ENCODE measurements around the gene ATAD3B.
"Not testable (repeated sequence)": the region's sequence is repeated elsewhere in the genome, so short reads cannot be mapped to it uniquely, and the experiment has no call there.

Gene ATAD3B

DNA sequence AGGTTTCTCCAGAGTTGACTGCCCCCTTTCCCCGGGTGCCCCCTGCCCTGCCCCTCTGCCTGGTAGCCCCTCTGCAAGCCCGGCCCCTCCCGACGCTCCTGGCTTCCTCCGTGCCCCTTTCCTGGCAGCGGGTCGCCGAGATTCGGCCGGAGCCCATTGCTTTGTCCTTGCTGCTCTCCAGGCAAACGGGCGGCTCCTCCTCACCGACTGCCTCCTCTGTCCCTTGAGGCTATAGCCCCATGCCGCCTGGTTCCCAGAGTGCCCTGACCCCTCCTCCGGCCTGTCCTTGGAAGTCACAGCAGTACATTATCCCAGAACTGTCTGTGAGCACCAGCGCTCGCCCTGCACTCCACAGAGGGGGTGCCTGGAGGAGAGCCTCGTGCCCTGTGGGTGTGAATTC, 42.1 kb downstream of the ATAD3B start:
- not testable (repeated sequence) for DNase-seq

DNA sequence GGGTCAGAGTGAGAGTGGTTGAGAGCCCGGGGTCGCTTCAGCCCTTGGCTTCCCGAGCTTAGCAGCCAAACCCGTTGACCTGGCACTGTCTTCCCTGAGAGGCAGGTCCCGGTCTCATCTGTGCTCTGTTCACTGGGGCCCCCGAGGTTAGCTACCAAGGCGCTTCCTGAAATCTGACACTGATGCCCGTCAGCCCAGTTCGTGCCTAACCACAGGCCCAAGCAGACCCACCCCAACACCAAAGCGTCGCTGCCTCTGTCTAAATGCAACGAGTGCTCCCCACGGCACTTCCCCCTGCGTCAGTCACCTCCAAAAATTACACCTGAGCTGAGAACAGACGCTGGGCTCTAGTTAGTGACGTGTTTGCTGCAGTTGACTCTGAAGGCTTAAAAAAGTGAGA, 42.8 kb downstream of the ATAD3B start:
- not testable (repeated sequence) for DNase-seq

DNA sequence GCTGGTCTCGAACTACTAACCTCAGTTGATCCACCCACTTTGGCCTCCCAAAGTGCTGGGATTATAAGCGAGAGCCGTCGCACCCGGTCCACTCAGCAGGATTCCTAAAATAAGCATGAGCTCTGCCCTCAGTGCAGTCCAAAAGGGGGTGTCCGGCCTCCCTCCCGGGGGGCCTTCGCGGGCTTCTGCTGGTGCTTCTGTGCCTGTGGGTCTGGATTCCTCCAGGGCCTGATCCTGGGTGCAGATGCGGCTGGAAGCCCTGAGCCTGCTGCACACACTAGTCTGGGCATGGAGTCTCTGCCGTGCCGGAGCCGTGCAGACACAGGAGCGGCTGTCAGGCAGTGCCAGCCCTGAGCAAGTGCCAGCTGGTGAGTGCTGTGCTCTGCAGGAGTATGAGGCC, 45.4 kb downstream of the ATAD3B start:
- DNase-seq, result not testable (repeated sequence)

DNA sequence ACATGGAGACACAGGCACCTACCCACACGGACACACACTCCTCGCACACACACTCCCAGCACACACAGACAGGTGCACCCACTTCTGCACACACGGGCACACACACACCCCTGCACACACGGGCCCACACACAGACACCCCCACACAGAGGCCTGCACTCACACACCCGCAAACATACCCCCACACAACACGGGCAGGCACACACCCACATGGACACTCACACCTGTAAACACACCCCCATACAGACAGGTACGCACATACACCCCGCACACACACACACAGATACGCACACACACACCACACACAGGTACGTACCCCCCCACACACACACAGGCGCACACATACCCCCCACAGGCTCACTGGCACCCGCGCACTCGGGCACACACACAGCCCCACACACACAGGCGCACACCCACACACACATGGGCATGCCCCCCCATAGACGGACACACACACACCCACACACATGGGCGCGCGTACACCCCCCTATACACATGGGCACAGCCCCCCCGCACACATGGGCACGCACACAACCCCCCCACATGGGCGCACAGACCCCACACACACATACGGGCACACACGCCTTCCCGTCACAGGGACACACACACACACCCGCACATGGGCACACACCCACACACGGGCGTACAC, 46.5 kb downstream of the ATAD3B start:
- DNase-seq, result no peak

DNA sequence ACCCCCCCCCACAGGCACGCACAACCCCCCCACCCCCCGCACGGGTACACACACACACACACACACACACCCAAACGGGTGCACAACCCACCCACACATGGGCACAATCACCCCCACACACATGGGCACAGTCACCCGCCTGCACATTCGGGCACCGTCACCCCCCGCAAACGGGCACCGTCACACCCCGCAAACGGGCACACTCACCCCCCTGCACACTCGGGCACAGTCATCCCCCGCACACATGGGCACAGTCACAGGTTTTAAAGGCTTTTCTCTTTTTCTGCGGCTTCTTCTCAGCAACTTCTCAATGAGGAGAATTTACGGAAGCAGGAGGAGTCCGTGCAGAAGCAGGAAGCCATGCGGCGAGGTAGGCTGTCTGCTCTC, 47.0 kb downstream of the ATAD3B start:
- not testable (repeated sequence) for DNase-seq

DNA sequence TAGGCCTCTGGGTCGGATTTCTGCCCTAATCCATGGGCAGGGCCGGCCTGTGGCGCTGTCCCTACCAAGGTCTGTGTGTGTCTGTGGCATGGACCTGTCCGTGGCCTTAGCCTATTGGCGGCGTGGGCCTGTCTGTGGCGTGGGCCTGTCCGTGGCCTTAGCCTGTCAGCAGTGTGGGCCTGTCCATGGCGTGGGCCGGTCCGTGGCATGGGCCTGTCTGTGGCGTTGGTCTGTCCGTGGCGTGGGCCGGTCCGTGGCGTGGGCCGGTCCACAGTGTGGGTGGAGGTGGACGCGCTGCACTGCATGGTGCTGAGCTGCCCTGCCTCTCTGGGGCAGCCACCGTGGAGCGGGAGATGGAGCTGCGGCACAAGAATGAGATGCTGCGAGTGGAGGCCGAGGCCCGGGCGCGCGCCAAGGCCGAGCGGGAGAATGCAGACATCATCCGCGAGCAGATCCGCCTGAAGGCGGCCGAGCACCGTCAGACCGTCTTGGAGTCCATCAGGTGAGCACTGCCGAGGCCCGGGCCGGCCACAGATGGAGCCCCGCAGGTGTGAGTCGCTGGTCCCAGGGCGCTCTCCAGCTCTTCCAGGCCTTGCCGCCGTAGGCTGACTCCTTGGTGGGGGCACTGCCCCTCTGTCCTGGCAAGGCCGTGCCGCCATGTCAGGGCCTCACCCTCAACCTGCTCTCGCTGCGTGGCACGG, 48.4 kb downstream of the ATAD3B start:
- DNase-seq, result not testable (repeated sequence)

DNA sequence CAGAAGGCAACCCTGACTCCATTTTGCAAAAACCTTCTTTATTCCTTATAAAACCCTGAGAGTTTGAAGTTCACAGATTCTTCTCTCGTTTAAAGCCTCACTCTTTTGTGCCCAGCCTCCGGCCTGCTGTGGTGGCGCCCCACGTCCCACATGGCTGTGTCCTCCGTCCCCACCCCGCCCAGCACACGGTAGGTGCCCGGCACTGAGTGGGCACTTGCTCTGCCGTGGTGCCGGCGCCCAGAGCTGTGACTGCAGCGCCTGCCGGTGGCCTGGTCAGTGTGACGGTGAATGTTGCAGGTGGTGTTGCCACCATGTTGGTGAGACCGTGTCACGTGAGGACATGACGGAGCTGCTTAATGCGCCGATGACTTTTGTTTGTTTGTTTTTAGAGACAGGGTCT, 49.8 kb downstream of the ATAD3B start:
- no peak for DNase-seq

DNA sequence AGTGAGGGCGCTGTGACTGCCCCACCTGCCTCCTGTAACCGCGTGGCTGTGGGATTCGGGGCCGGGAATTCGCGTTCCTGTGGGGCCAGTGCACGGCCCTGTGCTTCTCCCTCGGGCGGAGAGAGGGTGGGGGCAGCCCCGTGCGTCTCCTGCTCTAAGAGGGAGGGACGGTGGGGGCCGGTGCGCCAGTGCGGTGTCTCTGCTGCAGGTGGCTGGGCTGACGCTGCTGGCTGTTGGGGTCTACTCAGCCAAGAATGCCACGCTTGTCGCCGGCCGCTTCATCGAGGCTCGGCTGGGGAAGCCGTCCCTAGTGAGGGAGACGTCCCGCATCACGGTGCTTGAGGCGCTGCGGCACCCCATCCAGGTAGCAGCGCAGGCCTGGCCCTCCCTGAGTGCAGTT, 51.0 kb downstream of the ATAD3B start:
- not testable (repeated sequence) for DNase-seq

DNA sequence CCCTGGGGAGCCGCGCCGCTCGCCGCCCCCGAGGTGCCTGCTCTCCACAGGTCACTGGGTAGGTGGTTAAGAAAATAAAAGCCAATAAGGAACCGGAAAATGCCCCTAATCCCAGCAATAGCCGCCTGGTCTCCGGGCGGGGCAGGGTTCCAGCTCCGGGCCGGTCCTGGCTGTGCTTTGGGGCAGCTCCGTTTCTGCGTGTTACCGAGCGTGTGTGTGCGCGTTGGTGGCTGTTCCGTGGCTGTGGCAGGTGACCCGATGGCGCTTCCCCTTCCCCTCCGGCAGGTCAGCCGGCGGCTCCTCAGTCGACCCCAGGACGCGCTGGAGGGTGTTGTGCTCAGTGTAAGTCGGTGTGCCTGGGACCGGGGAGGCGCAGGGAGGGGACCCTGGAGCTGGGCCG, 51.7 kb downstream of the ATAD3B start:
- not testable (repeated sequence) for DNase-seq

DNA sequence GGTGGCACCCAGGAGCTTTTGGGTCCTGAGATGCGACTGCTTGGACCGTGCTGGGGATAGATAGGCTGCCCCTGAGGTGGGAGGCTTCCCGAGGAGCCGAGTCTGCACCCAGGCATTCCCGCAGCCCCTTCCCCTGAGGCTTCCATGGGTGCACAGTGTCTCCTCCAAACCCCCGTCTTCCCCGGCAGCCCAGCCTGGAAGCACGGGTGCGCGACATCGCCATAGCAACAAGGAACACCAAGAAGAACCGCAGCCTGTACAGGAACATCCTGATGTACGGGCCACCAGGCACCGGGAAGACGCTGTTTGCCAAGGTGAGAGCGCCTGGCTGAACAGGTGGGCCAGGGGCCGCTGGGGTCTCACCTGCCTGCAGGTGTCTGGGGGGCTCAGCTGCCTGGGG, 52.1 kb downstream of the ATAD3B start:
- not testable (repeated sequence) for DNase-seq

DNA sequence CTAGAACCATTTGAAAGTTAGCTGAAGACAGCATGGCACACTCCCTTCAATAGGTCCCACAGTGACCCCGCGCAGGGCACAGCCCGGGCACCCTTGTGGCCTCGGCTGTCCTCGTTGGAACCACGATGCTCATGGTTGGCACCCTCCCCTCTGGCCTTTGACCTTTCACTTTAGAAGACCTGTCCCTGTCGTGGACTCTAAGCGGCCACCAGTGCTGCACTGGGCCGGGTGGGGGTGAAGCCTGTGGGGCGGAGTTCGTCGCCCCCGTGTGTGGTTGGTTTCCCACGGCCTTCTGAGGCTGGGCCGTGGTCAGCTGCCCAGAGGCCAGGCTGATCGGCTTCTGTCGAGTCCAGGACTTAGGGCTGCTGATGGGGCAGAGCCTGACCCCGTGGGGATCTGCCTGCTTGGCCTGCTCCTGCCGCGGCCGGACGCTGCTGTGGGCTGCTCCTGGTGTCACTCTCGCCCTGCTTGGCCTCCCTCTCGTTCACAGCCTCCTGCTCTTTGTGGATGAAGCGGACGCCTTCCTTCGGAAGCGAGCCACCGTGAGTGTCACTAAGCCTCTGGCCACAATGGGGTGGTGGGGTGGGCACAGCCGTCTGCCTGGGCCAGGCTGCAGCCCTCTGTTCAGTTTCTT, 53.3 kb downstream of the ATAD3B start:
- DNase-seq, result not testable (repeated sequence)

DNA sequence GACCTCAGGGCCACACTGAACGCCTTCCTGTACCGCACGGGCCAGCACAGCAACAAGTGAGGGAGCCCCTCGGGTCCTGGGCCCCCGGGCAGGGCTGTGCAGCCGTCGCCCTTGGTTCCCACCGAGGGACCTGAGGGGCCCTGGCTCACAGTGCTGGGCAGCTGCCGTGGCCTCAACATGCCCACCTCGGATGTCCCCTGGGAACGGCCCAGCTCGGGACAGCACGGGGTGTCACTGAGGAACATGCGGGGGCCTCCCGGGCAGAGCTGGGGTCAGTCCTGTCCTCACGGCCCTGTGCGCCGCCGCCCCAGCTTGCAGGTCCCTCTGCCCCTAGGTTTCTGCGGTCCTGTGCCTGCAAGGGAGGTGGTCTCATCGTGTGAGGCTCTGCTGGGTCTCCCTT, 54.9 kb downstream of the ATAD3B start:
- DNase-seq, result not testable (repeated sequence)

DNA sequence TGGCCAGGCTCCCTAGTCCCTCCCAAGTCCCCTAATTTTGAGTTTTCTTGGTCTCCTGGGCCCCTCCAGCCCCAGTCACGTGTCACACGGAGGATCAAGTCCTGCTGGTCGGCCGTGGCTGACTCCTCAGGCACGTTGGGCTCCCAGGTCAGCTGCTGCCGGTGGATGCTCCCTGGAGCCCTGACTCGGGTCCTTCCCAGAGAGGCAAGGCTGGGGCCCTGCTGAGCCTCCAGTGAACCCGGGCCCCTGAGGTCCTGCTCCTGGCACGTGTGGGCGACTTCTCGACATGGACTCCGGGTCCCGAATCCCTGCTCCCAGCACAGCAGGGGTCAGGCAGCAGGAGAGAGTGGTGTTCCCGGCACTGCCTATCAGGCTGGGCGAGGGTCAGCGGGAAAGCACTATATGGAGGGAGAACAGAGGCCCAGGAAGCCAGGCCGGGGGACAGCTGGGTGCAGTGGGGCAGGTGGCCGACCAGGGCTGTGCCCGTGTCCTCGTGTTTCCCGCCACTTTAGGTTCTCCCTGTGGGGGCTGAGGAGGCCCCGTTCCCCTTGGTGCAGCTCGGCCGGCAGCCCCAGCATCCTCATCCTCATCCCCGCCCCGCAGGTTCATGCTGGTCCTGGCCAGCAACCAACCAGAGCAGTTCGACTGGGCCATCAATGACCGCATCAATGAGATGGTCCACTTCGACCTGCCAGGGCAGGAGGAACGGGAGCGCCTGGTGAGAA, 55.7 kb downstream of the ATAD3B start:
- no peak for DNase-seq

DNA sequence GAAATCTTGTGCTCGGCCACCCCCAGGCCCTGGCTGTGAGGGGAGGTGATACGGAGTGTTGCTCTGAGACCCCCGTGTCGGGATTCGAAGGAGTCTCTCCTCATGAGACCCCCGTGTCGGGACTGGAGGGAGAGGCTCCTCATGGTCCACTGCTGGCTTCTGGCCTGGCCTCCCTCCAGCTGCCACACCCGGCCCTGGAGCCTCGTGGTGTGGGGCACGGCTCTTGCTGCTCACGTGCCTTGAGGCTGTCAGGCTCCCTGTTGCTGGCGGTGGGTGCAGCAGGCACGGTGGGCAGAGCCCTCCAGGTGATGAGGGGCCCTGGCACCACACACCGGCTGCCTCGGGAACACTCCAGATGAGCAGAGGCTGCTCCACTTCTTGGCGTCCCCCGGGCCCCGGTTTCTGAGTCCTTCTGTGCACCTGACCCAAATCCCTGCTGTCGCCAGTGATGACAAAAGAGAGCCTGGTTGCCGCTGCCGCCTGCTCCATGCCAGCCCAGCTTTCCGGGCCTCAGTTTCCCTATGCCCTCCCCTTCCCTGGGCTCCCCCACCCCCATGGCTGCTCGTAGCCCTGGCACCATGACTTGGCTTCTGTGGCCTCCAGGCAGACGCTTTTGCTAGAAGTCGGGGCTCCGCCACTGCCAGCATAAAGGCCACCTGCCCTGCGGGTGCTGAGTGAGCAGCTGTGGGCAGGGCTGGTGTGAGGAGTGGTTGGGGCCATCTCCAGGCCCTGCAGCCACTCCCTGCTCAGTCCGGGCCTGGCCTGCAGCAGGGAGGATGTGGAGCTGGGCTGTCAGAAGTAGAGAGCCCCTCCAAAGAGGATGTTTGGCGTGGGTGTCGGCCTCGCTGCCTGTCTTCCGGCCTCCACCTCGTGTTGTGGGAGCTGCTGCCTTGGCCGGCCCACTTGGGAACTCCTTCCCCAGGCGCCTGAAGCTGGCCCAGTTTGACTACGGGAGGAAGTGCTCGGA, 57.0 kb downstream of the ATAD3B start:
- no peak for DNase-seq

DNA sequence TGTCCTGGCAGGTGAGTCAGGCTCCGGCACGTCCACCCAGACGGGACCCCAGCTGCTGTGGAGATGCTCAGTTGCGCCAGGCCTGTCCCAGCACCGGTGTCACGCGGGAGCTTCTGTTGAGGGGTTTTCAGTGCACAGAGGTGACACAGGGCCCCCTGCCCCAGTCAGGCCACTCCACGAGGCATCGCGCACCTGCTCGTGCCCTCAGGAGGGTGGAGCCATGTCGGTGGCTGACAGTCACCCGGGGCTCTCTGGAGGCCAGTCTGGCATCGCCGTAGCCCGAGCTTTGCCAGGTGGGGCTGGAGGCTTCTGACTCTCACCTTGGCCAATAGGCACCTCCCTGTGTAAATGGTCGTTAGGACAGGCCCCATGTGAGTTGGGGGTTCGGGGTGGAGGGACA, 57.8 kb downstream of the ATAD3B start:
- DNase-seq, result no peak

DNA sequence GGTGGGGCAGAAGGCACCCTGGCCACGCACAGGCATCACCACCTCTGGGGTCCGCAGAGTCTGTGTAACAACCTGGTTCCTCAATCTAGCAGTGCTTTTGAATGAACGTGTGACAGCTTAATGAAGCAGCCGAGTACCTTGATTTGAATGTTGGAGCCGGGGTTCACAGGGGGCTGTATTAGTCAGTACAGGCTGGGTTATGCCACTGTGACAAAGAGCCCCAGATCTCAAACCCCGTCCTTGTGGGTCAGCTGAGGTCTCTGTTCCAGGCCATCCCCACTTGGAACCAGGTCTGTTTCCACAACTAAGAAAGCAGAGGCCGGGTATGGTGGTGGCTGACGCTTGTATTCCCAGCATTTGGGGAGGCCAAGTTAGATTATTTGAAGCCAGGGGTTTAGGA, 58.4 kb downstream of the ATAD3B start:
- DNase-seq, result no peak

DNA sequence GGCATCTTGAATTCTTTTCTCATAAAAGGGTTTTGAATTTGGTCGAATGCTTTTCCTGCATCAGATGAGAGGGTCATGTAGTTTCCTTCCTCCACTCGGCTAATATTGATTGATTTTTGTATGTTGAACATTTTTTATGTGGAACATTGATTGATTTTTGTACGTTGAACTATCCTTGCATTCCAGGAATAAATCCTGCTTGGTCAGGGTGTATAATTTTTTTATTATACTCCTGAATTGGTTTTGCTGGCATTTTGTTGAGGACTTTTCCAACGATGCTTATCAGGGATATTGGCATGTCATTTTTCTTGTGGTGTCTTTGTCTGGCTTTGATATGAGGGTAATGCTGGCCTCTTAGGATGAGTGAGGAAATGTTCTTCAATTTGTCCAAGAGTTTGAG, 60.4 kb downstream of the ATAD3B start:
- DNase-seq, result no peak

DNA sequence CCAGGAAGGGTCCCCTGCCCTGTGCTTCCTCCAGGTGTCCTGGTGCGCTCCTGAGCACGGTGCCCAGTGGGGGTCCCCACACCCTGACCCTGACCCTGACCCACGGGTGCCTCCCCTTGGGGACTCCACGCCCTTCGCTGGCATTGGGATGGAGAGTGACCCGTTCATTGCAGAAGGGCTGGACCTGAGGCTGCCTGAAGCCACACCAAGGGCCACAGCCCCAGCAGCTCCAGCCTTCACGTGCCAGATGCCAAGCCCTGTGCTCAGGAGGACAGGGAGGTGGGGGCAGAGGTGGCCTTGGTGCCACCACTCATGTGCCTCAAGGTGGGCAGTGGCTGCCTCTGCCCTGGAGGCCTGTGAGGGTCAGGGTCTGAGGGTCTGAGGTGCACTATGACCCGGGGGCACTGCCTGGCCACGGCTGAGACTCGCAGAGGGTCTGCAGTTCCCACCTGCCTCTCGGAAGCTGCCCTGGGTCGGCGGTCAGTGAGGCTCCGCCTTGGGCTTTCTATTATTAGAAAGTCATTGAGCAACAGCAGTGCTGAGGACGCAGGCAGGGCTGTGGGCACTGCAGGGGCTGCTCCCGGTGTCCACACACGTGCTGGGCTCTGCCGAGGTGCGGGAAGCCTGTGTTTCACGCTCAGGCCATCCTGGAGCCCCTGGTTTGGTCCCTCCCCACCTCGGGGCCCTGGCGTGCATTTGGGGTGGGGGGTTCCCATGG, 61.8 kb downstream of the ATAD3B start:
- not testable (repeated sequence) for DNase-seq

DNA sequence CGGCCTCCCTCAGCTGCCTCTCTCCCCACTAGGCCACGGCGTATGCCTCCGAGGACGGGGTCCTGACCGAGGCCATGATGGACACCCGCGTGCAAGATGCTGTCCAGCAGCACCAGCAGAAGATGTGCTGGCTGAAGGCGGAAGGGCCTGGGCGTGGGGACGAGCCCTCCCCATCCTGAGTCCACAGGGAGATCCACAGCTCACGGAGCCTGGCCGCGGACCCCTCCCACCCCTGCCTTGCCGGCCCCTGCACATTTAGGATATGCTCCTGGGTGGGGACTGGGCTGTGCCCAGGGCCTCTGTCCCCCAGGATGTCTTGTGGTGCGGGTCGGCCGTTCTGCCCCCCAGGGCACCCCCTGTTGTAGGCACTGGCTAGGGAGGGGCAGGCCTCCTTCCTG, 62.3 kb downstream of the ATAD3B start:
- not testable (repeated sequence) for DNase-seq

DNA sequence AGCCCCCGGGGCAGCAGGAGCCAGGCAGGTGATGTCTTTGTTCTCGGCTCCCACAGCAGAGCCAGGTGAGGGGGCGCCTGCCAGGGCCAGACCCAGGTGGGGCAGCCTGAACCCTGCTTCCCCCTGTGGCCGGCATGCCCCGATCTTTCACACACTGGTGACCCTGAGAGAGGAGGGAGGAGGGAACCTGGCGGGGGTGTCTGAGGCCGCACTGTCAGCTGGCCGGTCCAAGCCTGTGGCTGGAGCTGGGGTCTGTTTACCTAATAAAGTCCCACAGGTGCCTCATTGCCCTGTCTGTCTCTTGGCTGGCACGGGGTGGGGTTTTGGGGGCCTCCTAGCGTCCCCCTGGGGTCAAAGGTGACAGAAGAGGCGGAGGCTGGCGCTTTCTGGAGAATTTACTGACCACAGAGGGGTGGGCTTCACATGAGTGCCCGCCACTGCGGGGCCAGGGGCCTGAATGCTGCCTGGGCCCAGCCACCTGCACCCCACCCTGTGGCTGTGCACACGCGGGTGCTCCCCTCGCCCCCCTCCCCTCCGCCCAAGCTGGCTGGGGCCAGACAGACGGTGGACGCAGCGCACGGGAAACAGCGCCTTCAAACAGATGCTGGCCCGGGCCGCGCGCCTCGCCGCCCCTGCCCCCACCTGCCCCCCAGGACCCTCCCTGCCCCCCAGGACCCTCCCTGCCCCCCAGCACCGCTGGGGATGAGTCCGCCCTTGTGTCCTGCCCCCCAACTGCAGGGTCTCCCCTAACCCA, 63.0 kb downstream of the ATAD3B start:
- no peak for DNase-seq

Data from KG1 (cell line).